Loucy (cell line): ENCODE data around the gene CDH13.

Experiments used
- CTCF ChIP-seq: fragments of 200-600 bp; sonication (generic); conservative IDR thresholded peaks from 2 replicates; pipeline ENCODE4 v1.5.1; 2014; ENCODE audit warnings: mild to moderate bottlenecking, antibody characterized with exemption, low read length
- EZH2phosphoT487 ChIP-seq: fragments of 200-600 bp; IDR thresholded peaks from 2 replicates; pipeline ENCODE4 v1.6.1; 2018; ENCODE audit warnings: antibody characterized with exemption, mild to moderate bottlenecking, moderate library complexity, borderline replicate concordance

- TF ChIP-seq CTCF (no peak), EZH2phosphoT487 (no peak)
Measured at GRCh38 chr16:83270640-83271039, 643.9 kb downstream of the CDH13 start.
